Nephron progenitor cell (in vitro differentiated cells): ENCODE data around the gene APAF1.

ENCODE experiments used
- DNase-seq: peaks from one replicate; pipeline ENCODE4 v3.0.0; 2021
- H3K27ac Mint-ChIP-seq: 2 replicates; pipeline ENCODE4 v1.8.0; 2021; ENCODE audit warnings: mild to moderate bottlenecking, moderate library complexity, mixed read lengths
- H3K27me3 Mint-ChIP-seq: 2 replicates; pipeline ENCODE4 v1.8.0; 2021; ENCODE audit warnings: mild to moderate bottlenecking, low read depth, mixed read lengths; ENCODE audit not compliant: poor library complexity
- H3K36me3 Mint-ChIP-seq: 2 replicates; pipeline ENCODE4 v1.8.0; 2021; ENCODE audit warnings: low read depth, mixed read lengths
- H3K4me1 Mint-ChIP-seq: 2 replicates; pipeline ENCODE4 v1.8.0; 2021; ENCODE audit warnings: mixed read lengths
- H3K4me3 Mint-ChIP-seq: 2 replicates; pipeline ENCODE4 v1.8.0; 2021; ENCODE audit warnings: mild to moderate bottlenecking, moderate library complexity, mixed read lengths
- H3K9me3 Mint-ChIP-seq: 2 replicates; pipeline ENCODE4 v1.8.0; 2021; ENCODE audit warnings: mild to moderate bottlenecking, moderate library complexity, mixed read lengths
- TF ChIP-seq, protein P1 (sequence below): fragments of 200-600 bp; sonication (generic); IDR thresholded peaks from 2 replicates; pipeline ENCODE4 v1.5.0; 2021; ENCODE audit warnings: antibody characterized with exemption

The APAF1 gene

GRCh38 chr12:98735821-98736220, 90.7 kb downstream of the APAF1 start:
- H3K4me3 Mint-ChIP-seq, result no peak overlapping the region
- no peaks in the 10 kb centered on the region for H3K9me3 Mint-ChIP-seq
- peaks cover 19% of the 10 kb centered on the region for H3K36me3 Mint-ChIP-seq
- DNase-seq, result no peak
- peaks cover 11% of the 10 kb centered on the region for H3K27me3 Mint-ChIP-seq
- no peaks in the 10 kb centered on the region for H3K4me1 Mint-ChIP-seq
- H3K27ac Mint-ChIP-seq, result no peak overlapping the region
- TF ChIP-seq, protein P1, sequence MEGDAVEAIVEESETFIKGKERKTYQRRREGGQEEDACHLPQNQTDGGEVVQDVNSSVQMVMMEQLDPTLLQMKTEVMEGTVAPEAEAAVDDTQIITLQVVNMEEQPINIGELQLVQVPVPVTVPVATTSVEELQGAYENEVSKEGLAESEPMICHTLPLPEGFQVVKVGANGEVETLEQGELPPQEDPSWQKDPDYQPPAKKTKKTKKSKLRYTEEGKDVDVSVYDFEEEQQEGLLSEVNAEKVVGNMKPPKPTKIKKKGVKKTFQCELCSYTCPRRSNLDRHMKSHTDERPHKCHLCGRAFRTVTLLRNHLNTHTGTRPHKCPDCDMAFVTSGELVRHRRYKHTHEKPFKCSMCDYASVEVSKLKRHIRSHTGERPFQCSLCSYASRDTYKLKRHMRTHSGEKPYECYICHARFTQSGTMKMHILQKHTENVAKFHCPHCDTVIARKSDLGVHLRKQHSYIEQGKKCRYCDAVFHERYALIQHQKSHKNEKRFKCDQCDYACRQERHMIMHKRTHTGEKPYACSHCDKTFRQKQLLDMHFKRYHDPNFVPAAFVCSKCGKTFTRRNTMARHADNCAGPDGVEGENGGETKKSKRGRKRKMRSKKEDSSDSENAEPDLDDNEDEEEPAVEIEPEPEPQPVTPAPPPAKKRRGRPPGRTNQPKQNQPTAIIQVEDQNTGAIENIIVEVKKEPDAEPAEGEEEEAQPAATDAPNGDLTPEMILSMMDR, result no peak

GRCh38 chr12:98736352-98737321, 91.5 kb downstream of the APAF1 start:
- TF ChIP-seq, protein P1, result no peak
- peak overlapping the region; percentile 16 for H3K27ac Mint-ChIP-seq
- no peak overlapping the region for H3K4me3 Mint-ChIP-seq
- peaks cover 8% of the 10 kb centered on the region for H3K4me1 Mint-ChIP-seq
- DNase-seq, result no peak
- no peaks in the 10 kb centered on the region for H3K9me3 Mint-ChIP-seq
- peaks cover 12% of the 10 kb centered on the region for H3K36me3 Mint-ChIP-seq
- H3K27me3 Mint-ChIP-seq, result peaks cover 16% of the 10 kb centered on the region

GRCh38 chr12:98737322-98737712, 92.2 kb downstream of the APAF1 start:
- Mint-ChIP-seq H3K27ac (peak overlapping the region; percentile 33), H3K4me3 (no peak overlapping the region), H3K9me3 (no peaks in the 10 kb centered on the region), H3K36me3 (peaks cover 12% of the 10 kb centered on the region), H3K4me1 (peaks cover 15% of the 10 kb centered on the region), H3K27me3 (peaks cover 16% of the 10 kb centered on the region)
- no peak for DNase-seq
- TF ChIP-seq, protein P1, result no peak

DNA sequence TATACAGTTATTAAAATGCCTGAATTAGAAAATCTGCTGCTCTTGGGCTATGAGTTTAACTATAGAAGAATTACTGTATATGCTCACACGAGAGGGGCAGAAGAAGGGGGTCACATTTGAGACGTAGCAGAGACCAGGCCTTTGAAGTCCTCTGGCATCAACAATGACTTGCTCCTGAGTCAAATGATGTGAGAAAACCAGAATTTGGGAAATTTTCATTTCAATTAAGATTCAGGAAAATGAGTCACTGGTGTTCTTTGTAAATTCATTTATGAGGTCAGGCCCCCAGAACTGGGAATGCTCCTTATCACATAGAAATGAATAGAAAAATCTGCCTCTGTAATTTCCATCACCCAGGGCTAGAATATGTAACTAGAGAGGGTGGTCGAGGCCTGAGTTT, 92.9 kb downstream of the APAF1 start:
- no peak overlapping the region for H3K27ac Mint-ChIP-seq
- TF ChIP-seq, protein P1, result no peak
- no peaks in the 10 kb centered on the region for H3K9me3 Mint-ChIP-seq
- DNase-seq, result no peak
- H3K4me1 Mint-ChIP-seq, result peaks cover 21% of the 10 kb centered on the region
- peaks cover 12% of the 10 kb centered on the region for H3K36me3 Mint-ChIP-seq
- peaks cover 16% of the 10 kb centered on the region for H3K27me3 Mint-ChIP-seq
- H3K4me3 Mint-ChIP-seq, result no peak overlapping the region

GRCh38 chr12:98738539-98738938, 93.4 kb downstream of the APAF1 start:
- Mint-ChIP-seq H3K9me3 (no peaks in the 10 kb centered on the region), H3K4me1 (peaks cover 27% of the 10 kb centered on the region), H3K27me3 (peaks cover 16% of the 10 kb centered on the region), H3K27ac (no peak overlapping the region), H3K4me3 (no peak overlapping the region), H3K36me3 (peaks cover 10% of the 10 kb centered on the region)
- no peak for DNase-seq
- TF ChIP-seq, protein P1, result no peak

GRCh38 chr12:98740751-98741150, 95.7 kb downstream of the APAF1 start:
- Mint-ChIP-seq H3K36me3 (no peaks in the 10 kb centered on the region), H3K4me1 (peaks cover 28% of the 10 kb centered on the region), H3K9me3 (no peaks in the 10 kb centered on the region), H3K27me3 (peaks cover 16% of the 10 kb centered on the region), H3K4me3 (no peak overlapping the region), H3K27ac (no peak overlapping the region)
- DNase-seq, result no peak
- TF ChIP-seq, protein P1, result no peak
